Stomach (tissue), 9 donors: ENCODE data around the gene PIK3R2. TPM values are rescaled to one million over a fixed set of nuclear protein-coding genes. Genes with fewer than 3 reads are reported as not detected.
A peak's percentile ranks its signal among the peaks of the same experiment; 100 is the strongest.

Source experiments
- DNase-seq, 2 donors: peaks; one replicate each; pipeline versions ENCODE4 v3.0.0 to v3.0.0-alpha.2; 2013 to 2019
- H3K27ac ChIP-seq, 5 donors: fragments of 200-600 bp in 4 of 5; sonication (generic) in 4 of 5; one replicate each; pipeline ENCODE4 v1.5.1; 2013 to 2019; ENCODE audit warnings: mild to moderate bottlenecking in 1 of 5, moderate library complexity in 1 of 5
- H3K27me3 ChIP-seq, 3 donors: fragments of 200-600 bp; sonication (generic); one replicate each; pipeline ENCODE4 v1.5.1; 2017 to 2019; ENCODE audit warnings: mixed run types in 1 of 3
- H3K36me3 ChIP-seq, 4 donors: fragments of 200-600 bp; sonication (generic); 1 replicate in 3 of 4; 2 replicates in 1 of 4; pipeline ENCODE4 v1.5.1; 2016 to 2019
- H3K4me1 ChIP-seq, 4 donors: fragments of 200-600 bp; sonication (generic); one replicate each; pipeline ENCODE4 v1.5.1; 2016 to 2019
- H3K4me3 ChIP-seq, 4 donors: fragments of 200-600 bp; sonication (generic) in 3 of 4; one replicate each; pipeline ENCODE4 v1.5.1; 2016 to 2019; ENCODE audit warnings: mild to moderate bottlenecking in 1 of 4
- H3K9me3 ChIP-seq, 4 donors: fragments of 200-600 bp; sonication (generic); one replicate each; pipeline ENCODE4 v1.5.1; 2016 to 2019
- EP300 ChIP-seq: sonication (generic); formaldehyde crosslinking; IDR thresholded peaks from one replicate; pipeline ENCODE4 v1.6.1; 2017; ENCODE audit warnings: antibody characterized with exemption
- POLR2A ChIP-seq, 4 donors: fragments of 450-650 bp; IDR thresholded peaks; one replicate each; pipeline ENCODE4 v1.6.1; 2016; ENCODE audit warnings: antibody characterized with exemption in 4 of 4, control low read depth in 2 of 4, mild to moderate bottlenecking in 1 of 4, moderate library complexity in 1 of 4
- POLR2AphosphoS5 ChIP-seq, 3 donors: sonication (generic); formaldehyde crosslinking; IDR thresholded peaks; one replicate each; pipeline ENCODE4 v1.6.1; 2016; ENCODE audit warnings: antibody characterized with exemption in 3 of 3
- WGBS, 5 donors: extraction: QIAGEN DNeasy Blood & Tissue Kit in 3 of 5; methylation state at CpG; one replicate each; pipeline versions ENCODE4 v1.1.5 to v1.1.7; 2013 to 2018; 5-methylcytosine and 5-hydroxymethylcytosine counted together
- intact Hi-C: fragments of 100-400 bp; cut with DNase I; formaldehyde crosslinking; loops from one replicate; pipeline ENCODE4 v1.15.1; 2023; ENCODE audit warnings: low total_unique reads
- polyA plus RNA-seq, 3 donors: library from polyadenylated mRNA; stranded (reverse); fragments of 200-250 nt; gene quantifications; one replicate each; pipeline ENCODE4 v1.2.3, GENCODE V29; 2013
- total RNA-seq, 5 donors: library from RNA; depleted of rRNA; stranded (reverse); fragments of >200 nt; gene quantifications; one replicate each; pipeline versions ENCODE4 v1.1.0 to v1.2.3, GENCODE V29; 2014 to 2016
- TF ChIP-seq, protein P1 (sequence below), 7 experiments: fragments of 450-650 bp in 4 of 7; fragments of 200-600 bp in 3 of 7; sonication (generic) in 3 of 7; IDR thresholded peaks; one replicate each; pipeline ENCODE4 v1.5.1; 2016 to 2019; ENCODE audit warnings: antibody characterized with exemption in 7 of 7, control low read depth in 2 of 7, mild to moderate bottlenecking in 1 of 7
- donor health status: healthy with polysubstance abuse.
- donor health status: Bipolar disorder and iron deficiency.
- donor health status: healthy.

The PIK3R2 gene
- total and polyA plus RNA-seq, 8 donors, result 2.0 to 490 (median 10.0) TPM

- Histone ChIP-seq H3K4me3 (no peak overlapping the region), H3K27ac (peak overlapping the region in 1 of 5 donors; percentile 13), H3K36me3 (peaks cover 7 to 63% (median 45%) of the 10 kb centered on the region in 4 donors), H3K27me3 (no peaks in the 10 kb centered on the region), H3K9me3 (no peaks in the 10 kb centered on the region), H3K4me1 (peaks cover 16 to 37% (median 26%) of the 10 kb centered on the region in 4 donors)
- no peak for TF ChIP-seq POLR2A (IDR thresholded peaks at IDR 0.05)
- TF ChIP-seq EP300, result no peak
- TF ChIP-seq, protein P1, sequence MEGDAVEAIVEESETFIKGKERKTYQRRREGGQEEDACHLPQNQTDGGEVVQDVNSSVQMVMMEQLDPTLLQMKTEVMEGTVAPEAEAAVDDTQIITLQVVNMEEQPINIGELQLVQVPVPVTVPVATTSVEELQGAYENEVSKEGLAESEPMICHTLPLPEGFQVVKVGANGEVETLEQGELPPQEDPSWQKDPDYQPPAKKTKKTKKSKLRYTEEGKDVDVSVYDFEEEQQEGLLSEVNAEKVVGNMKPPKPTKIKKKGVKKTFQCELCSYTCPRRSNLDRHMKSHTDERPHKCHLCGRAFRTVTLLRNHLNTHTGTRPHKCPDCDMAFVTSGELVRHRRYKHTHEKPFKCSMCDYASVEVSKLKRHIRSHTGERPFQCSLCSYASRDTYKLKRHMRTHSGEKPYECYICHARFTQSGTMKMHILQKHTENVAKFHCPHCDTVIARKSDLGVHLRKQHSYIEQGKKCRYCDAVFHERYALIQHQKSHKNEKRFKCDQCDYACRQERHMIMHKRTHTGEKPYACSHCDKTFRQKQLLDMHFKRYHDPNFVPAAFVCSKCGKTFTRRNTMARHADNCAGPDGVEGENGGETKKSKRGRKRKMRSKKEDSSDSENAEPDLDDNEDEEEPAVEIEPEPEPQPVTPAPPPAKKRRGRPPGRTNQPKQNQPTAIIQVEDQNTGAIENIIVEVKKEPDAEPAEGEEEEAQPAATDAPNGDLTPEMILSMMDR (IDR thresholded peaks at IDR 0.05), result no peak
- no peak for TF ChIP-seq POLR2AphosphoS5 (IDR thresholded peaks at IDR 0.05)
- intact Hi-C loops, result no loop called here
- DNase-seq, result no peak
- 89 to 94% (median 94%) methylated on average over 6 of the region's 6 CpGs for WGBS, 5 donors
Measured at GRCh38 chr19:18198374-18198773, 45.4 kb downstream of the PIK3R2 start.

DNA sequence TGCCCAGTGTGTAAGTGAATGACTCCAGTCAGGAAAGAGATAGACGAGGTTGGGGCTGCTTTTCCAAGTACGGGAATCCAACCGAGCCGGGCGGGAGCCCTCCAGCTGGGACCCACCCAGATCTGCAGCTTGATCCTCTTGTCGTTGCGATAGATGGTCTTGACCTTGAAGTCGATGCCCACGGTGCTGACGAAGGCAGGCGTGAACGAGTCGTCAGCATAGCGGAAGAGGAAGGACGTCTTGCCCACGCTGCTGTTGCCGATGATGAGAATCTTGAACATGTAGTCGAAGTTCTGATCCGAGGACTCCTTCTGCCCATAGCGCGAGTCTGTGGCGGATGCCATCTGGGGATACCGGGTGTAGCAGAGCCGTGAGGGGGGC, 49.4 kb downstream of the PIK3R2 start:
- intact Hi-C loops, result no loop called here
- Histone ChIP-seq H3K9me3 (no peaks in the 10 kb centered on the region), H3K27me3 (no peaks in the 10 kb centered on the region), H3K36me3 (peaks cover 2 to 44% (median 26%) of the 10 kb centered on the region in 4 donors), H3K4me3 (peak overlapping the region in 2 of 4 donors; percentile 57 to 86), H3K4me1 (peaks cover 22 to 33% (median 25%) of the 10 kb centered on the region in 4 donors), H3K27ac (peak overlapping the region in 1 of 5 donors; percentile 86)
- no peak for TF ChIP-seq POLR2AphosphoS5 (IDR thresholded peaks at IDR 0.05)
- no peak for TF ChIP-seq EP300
- TF ChIP-seq, protein P1 (IDR thresholded peaks at IDR 0.05), result no peak
- TF ChIP-seq POLR2A (IDR thresholded peaks at IDR 0.05), result no peak
- no peak for DNase-seq
- 82 to 87% (median 86%) methylated on average over 24 of the region's 24 CpGs for WGBS, 5 donors

DNA sequence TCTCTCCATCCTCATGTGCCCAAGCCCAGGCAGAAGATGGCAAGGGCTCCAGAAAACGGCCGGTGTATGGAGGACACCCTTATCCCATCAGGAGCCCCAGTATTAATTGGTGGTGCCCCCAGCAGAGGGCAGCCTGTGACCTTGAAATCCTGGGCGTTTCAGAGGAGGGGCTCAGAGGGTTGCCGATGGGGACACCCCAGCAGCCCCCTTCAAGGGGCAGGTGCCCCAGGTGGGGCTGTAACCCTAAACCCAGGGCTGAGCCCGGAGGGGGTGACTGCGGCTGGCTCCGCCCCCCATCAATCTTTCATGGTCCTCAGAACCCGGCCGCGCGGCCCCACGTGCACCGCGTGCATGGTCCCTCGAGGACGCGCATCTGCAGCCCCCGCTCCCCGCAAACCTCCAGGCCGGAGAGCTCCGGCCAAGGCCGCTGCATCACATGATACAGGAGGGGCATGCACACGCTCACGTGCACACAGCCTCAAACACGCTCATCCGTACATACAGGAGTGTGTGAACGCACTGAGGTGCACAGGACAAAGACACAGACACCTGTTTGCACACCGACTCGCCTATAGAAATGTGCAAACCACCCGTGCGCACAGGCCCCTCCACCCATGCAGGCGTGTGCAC, 49.9 kb downstream of the PIK3R2 start:
- Histone ChIP-seq H3K4me1 (peaks cover 22 to 38% (median 26%) of the 10 kb centered on the region in 4 donors), H3K36me3 (peaks cover 2 to 38% (median 23%) of the 10 kb centered on the region in 4 donors), H3K27ac (peak overlapping the region in 2 of 5 donors; percentile 76 to 86), H3K4me3 (peak overlapping the region; percentile 57 to 86 (median 82)), H3K27me3 (no peaks in the 10 kb centered on the region), H3K9me3 (no peaks in the 10 kb centered on the region)
- TF ChIP-seq, protein P1 (IDR thresholded peaks at IDR 0.05), result peak in 2 of 7 experiments; percentile 19 to 20
- TF ChIP-seq POLR2A (IDR thresholded peaks at IDR 0.05), result no peak
- intact Hi-C loops, result no loop called here
- WGBS, 5 donors, result 4 to 6% (median 5%) methylated on average over 18 to 32 of the region's 32 CpGs
- peak in 1 of 2 donors; percentile 68 for DNase-seq

- Histone ChIP-seq H3K4me3 (peak overlapping the region; percentile 57 to 86 (median 82)), H3K9me3 (no peaks in the 10 kb centered on the region), H3K27me3 (peaks cover 0 to 4% (median 0%) of the 10 kb centered on the region in 3 donors), H3K4me1 (peaks cover 22 to 43% (median 29%) of the 10 kb centered on the region in 4 donors), H3K27ac (peak overlapping the region; percentile 64 to 97 (median 79)), H3K36me3 (peaks cover 0 to 33% (median 17%) of the 10 kb centered on the region in 4 donors)
- TF ChIP-seq POLR2AphosphoS5 (IDR thresholded peaks at IDR 0.05) (no peak), EP300 (no peak), POLR2A (IDR thresholded peaks at IDR 0.05) (no peak)
- TF ChIP-seq, protein P1 (IDR thresholded peaks at IDR 0.05), result no peak
- intact Hi-C loops, result no loop called here
- WGBS, 5 donors, result 0 to 2% (median 1%) methylated on average over 9 to 38 of the region's 38 CpGs
- peak in 1 of 2 donors; percentile 80 for DNase-seq
Measured at GRCh38 chr19:18203408-18203862, 50.5 kb downstream of the PIK3R2 start.
